Activated CD4-positive, alpha-beta T cell treated with anti-CD3 and anti-CD28 coated beads, Interleukin-2, amount 10 ng/mL, durations not matched to agents 7 days and 5 days (primary cell): Measurements from ENCODE around the gene ASTN2. TPM values are rescaled to one million over a fixed set of nuclear protein-coding genes. Genes with fewer than 3 reads are reported as not detected.

Source experiments
- CTCF ChIA-PET: fragments of 350-600 bp; sonication (Branson Sonifier 250); formaldehyde crosslinking; loops from one replicate; lab custom pipeline; 2021; ENCODE audit warnings: antibody characterized with exemption; lab: Charles Lee
- POLR2A ChIA-PET: fragments of 350-600 bp; sonication (Branson Sonifier 250); formaldehyde crosslinking; loops from one replicate; lab custom pipeline; 2021; ENCODE audit warnings: antibody characterized with exemption; lab: Charles Lee
- DNase-seq: peaks from one replicate; pipeline ENCODE4 v3.0.0-alpha.2; 2020
- H3K27ac Mint-ChIP-seq: one replicate; pipeline ENCODE4 v1.8.0; 2021; ENCODE audit warnings: mild to moderate bottlenecking, moderate library complexity, mixed read lengths
- H3K27me3 Mint-ChIP-seq: one replicate; pipeline ENCODE4 v1.8.0; 2021; ENCODE audit warnings: mixed read lengths
- H3K36me3 Mint-ChIP-seq: one replicate; pipeline ENCODE4 v1.8.0; 2021; ENCODE audit warnings: low read depth, mixed read lengths
- H3K4me1 Mint-ChIP-seq: one replicate; pipeline ENCODE4 v1.8.0; 2021; ENCODE audit warnings: mixed read lengths
- H3K4me3 Mint-ChIP-seq: one replicate; pipeline ENCODE4 v1.8.0; 2021; ENCODE audit warnings: mild to moderate bottlenecking, moderate library complexity, mixed read lengths
- H3K9me3 Mint-ChIP-seq: one replicate; pipeline ENCODE4 v1.8.0; 2021; ENCODE audit warnings: mixed read lengths
- total RNA-seq, 2 experiments: library from RNA; stranded (reverse); gene quantifications; one replicate each; pipeline ENCODE4 v1.2.3, GENCODE V29; 2021

The ASTN2 gene
- total RNA-seq, 2 experiments from 2014 or later = 3.2 to 4.1 TPM

DNA sequence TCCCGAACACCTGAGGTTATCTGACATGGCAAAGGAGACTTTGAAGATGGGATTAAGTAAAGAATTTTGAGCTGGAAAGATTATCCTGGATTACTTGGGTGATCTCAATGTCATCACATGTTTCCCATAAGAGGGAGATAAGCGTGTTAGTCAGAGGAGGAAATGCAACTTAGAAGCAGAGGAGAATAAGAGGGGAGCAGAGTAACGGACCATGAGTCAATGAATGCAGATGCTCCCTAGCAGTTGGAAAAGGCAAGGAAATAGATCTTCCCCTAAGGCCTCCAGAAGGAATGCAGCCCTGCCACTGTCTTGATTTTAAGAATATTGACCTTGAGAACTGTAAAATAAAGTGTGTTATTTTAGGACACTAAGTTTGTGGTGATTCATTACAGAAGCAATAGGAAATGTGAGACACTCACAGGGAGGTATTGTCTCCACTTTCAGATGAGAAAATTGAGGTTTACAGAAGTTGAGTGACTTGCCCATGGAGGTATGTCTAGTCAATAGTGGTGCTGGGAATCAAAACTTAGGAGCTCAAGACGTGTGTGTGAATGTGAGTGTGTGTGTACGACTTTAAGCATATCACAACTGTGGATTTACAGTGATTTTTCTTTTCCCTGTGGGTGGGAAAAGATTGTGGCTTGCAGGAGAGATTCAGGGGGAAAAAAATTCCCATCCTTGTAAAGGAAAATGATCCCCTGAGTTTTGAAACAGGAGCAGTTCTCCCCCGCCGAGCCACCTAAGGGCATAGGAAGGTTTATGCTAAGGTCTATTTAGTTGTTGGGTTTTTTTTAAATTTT, 602.4 kb downstream of the ASTN2 start:
- no peak for DNase-seq
- Mint-ChIP-seq H3K27ac (no peak overlapping the region), H3K9me3 (no peaks in the 10 kb centered on the region), H3K27me3 (no peaks in the 10 kb centered on the region), H3K36me3 (no peaks in the 10 kb centered on the region), H3K4me3 (no peak overlapping the region), H3K4me1 (no peaks in the 10 kb centered on the region)
- ChIA-PET CTCF (interaction anchor here (1.5 kb wide), 1 partner anchor 11 kb away, joined by 3 read pairs; no protein-coding TSS in a partner anchor), POLR2A (no interaction called here)

DNA sequence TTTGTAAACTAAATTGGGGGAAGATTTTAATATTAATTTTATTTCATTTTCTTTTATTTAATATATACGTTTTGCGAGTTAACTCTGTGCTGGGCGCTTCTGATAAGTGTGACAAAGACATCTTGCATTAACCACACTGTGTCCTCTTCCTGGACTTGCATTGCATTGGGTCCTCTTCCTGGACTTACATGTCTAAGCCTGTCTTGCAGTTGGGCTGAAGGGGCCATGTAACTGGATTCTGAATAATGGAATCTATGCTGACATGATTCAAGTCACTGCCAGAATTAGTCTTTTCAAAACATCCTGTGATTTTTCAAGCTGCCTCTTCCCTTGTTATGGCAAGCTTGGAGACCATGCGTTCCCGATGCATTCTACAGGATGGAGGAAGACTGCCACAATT, 605.2 kb downstream of the ASTN2 start:
- ChIA-PET CTCF (no interaction called here), POLR2A (no interaction called here)
- H3K27me3 Mint-ChIP-seq = no peaks in the 10 kb centered on the region

DNA sequence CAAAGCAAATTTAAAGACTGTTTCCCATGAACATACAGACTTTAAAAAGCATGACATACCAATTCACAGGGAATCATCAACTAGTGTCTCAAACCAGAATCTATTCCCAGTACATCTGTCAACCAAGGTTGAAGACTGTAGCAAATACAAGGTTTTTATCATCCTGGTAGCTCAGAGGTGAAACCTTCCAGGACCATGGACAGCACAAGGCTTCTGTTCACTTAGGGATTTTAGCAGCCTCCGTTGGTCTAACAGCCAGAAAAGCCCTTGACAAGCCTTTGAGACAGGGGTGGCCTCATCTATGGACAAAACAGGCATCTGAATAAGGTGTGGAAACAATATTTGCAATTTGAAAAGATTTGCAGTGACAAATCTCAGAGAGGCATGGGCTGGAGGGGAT, 608.8 kb downstream of the ASTN2 start:
- H3K4me3 Mint-ChIP-seq = no peak overlapping the region
- no peaks in the 10 kb centered on the region for H3K9me3 Mint-ChIP-seq
- no peaks in the 10 kb centered on the region for H3K36me3 Mint-ChIP-seq
- POLR2A ChIA-PET = no interaction called here
- no peaks in the 10 kb centered on the region for H3K27me3 Mint-ChIP-seq
- CTCF ChIA-PET = interaction anchor here (0.8 kb wide), 1 partner anchor 9 kb away, joined by 3 read pairs; no protein-coding TSS in a partner anchor
- H3K4me1 Mint-ChIP-seq = no peaks in the 10 kb centered on the region
- no peak overlapping the region for H3K27ac Mint-ChIP-seq
- DNase-seq = no peak

More for the DNA sequence above, 605.2 kb downstream of the ASTN2 start:
- H3K4me3 Mint-ChIP-seq = no peak overlapping the region
- no peaks in the 10 kb centered on the region for H3K4me1 Mint-ChIP-seq
- H3K36me3 Mint-ChIP-seq = no peaks in the 10 kb centered on the region
- DNase-seq = no peak
- no peaks in the 10 kb centered on the region for H3K9me3 Mint-ChIP-seq
- no peak overlapping the region for H3K27ac Mint-ChIP-seq

DNA sequence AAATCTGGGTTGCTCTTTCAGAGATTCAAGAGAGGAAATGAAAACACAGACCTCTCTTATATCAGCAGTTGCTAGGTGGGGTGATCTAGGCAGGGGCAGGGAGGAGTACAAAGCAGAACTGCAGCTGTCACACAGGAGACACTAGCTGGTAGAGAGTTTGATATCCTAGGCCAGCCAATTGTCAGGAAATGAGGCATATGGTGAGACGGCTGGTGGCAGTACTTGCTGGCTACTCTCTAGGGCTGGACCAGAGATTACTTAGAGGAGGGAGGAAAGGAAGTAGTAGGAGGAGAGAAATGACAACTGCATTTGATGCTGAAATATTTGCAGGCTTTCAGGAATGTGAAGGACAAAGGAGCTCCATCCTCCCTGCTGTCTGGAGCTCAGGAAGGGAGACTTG, 614.0 kb downstream of the ASTN2 start:
- H3K36me3 Mint-ChIP-seq = no peaks in the 10 kb centered on the region
- no peak overlapping the region for H3K27ac Mint-ChIP-seq
- H3K4me1 Mint-ChIP-seq = no peaks in the 10 kb centered on the region
- no peaks in the 10 kb centered on the region for H3K9me3 Mint-ChIP-seq
- H3K4me3 Mint-ChIP-seq = no peak overlapping the region
- ChIA-PET CTCF (interaction anchor here (1.5 kb wide), 1 partner anchor 12 kb away, joined by 3 read pairs; no protein-coding TSS in a partner anchor), POLR2A (no interaction called here)
- no peak for DNase-seq
- H3K27me3 Mint-ChIP-seq = no peaks in the 10 kb centered on the region

DNA sequence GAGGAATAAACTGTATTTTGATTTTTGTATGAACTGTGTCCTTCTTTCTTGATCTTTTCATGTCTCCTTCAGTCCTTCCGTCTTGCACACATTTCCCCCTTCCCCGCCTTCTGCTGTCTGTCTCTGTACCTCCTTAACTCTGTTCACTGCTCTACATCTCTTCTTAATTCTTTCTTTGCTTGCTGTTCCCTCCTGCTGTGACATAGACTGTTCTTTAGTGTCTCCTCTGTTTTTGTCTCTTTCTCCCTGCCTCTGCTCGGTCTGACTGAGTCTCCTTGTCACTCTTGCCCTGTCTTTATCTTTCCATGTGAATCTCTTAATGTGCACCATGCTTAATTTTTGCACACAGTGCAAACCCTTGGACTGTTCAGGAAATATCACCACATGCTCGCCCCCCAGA, 614.8 kb downstream of the ASTN2 start:
- no peak for DNase-seq
- no peak overlapping the region for H3K4me3 Mint-ChIP-seq
- ChIA-PET CTCF (no interaction called here), POLR2A (no interaction called here)
- H3K4me1 Mint-ChIP-seq = no peaks in the 10 kb centered on the region
- no peaks in the 10 kb centered on the region for H3K36me3 Mint-ChIP-seq
- H3K27me3 Mint-ChIP-seq = no peaks in the 10 kb centered on the region
- H3K9me3 Mint-ChIP-seq = no peaks in the 10 kb centered on the region
- no peak overlapping the region for H3K27ac Mint-ChIP-seq

DNA sequence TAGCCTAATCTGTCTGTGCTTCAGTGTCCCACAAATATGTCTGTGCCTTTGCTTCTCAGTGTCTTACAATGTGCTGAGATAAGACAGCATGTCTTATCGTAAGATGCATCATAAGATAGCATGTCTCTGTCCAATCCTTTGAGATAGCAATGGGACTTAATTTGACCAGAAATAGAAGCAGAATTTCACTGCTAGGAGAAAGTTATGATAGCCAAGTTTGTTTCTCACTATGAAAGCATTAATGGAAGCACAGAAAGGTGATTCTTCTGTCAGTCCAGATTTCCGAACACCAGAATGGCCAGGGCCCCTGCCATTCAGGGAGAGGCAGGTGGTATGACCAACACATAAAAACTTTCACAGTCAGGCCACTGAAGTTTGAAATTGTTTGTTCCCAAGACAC, 616.3 kb downstream of the ASTN2 start:
- Mint-ChIP-seq H3K27ac (no peak overlapping the region), H3K4me3 (no peak overlapping the region), H3K4me1 (no peaks in the 10 kb centered on the region), H3K36me3 (no peaks in the 10 kb centered on the region), H3K9me3 (no peaks in the 10 kb centered on the region), H3K27me3 (no peaks in the 10 kb centered on the region)
- CTCF ChIA-PET = no interaction called here
- POLR2A ChIA-PET = no interaction called here
- no peak for DNase-seq

DNA sequence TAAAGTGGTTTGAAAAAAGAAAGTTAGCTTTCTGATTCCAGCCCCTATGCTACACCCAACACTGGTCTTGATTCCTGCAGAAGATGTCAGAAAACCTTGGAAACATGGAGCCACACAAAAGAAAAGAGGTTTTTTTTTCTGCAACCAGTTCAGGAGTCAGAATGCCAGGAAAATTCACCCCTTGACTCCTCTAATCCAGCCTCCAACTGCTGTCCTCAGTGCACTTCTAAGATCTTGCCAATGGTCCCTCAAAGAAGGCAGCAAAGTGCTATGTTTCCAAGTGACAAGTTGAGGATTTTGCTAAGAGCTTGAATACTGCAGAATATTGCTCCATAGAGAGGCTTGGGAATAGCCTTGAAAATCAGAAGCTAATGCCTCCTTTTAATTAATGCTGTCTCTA, 617.6 kb downstream of the ASTN2 start:
- Mint-ChIP-seq H3K4me1 (no peaks in the 10 kb centered on the region), H3K4me3 (no peak overlapping the region), H3K9me3 (no peaks in the 10 kb centered on the region), H3K27ac (no peak overlapping the region), H3K27me3 (no peaks in the 10 kb centered on the region), H3K36me3 (no peaks in the 10 kb centered on the region)
- POLR2A ChIA-PET = no interaction called here
- no peak for DNase-seq
- CTCF ChIA-PET = interaction anchor here (0.9 kb wide), 1 partner anchor 8 kb away, joined by 3 read pairs; no protein-coding TSS in a partner anchor

DNA sequence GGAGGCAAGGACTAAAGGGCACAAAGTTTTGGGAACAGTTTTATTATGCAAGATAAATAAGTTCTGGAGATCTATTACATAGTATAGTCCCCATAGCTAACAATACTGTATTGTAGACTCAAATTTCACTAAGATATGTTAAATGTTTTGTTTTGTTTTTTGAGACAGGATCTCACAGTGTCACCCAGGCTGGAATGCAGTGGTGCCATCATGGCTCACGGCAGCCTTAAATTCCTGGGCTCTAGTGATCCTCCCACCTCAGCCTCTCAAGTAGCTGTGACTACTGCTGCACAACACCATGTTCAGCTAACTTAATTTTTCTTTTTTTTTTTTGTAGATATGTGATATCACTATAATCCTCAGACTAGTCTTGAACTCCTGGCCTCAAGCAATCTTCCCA, 618.2 kb downstream of the ASTN2 start:
- no peaks in the 10 kb centered on the region for H3K27me3 Mint-ChIP-seq
- no peak overlapping the region for H3K4me3 Mint-ChIP-seq
- H3K4me1 Mint-ChIP-seq = no peaks in the 10 kb centered on the region
- no peaks in the 10 kb centered on the region for H3K36me3 Mint-ChIP-seq
- DNase-seq = no peak
- ChIA-PET POLR2A (no interaction called here), CTCF (interaction anchor here (0.6 kb wide), 1 partner anchor 1048 kb away, joined by 3 read pairs; no protein-coding TSS in a partner anchor)
- no peaks in the 10 kb centered on the region for H3K9me3 Mint-ChIP-seq
- H3K27ac Mint-ChIP-seq = no peak overlapping the region

DNA sequence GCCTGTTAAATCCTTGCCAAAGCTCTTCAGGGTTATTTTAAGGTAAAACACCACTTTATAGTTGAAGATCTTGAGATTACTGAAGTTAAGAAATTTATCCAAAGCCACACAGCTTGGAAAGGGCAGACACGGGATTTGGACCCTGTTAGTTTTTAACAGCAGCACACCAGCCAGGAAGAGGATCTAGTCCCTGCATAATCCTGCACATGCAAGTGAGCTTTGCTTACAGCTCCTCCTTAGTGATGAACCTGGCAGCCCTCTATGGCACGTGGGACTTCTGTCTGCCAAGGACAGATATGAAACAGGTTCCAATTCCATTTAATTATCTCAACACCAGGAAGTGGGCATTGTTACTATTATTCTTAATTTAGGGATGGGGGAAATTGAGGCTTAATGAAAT, 619.0 kb downstream of the ASTN2 start:
- no peaks in the 10 kb centered on the region for H3K36me3 Mint-ChIP-seq
- H3K27ac Mint-ChIP-seq = no peak overlapping the region
- ChIA-PET POLR2A (no interaction called here), CTCF (interaction anchor here (0.6 kb wide), 1 partner anchor 56 kb away, joined by 3 read pairs; no protein-coding TSS in a partner anchor)
- DNase-seq = no peak
- no peak overlapping the region for H3K4me3 Mint-ChIP-seq
- no peaks in the 10 kb centered on the region for H3K9me3 Mint-ChIP-seq
- no peaks in the 10 kb centered on the region for H3K27me3 Mint-ChIP-seq
- H3K4me1 Mint-ChIP-seq = no peaks in the 10 kb centered on the region

DNA sequence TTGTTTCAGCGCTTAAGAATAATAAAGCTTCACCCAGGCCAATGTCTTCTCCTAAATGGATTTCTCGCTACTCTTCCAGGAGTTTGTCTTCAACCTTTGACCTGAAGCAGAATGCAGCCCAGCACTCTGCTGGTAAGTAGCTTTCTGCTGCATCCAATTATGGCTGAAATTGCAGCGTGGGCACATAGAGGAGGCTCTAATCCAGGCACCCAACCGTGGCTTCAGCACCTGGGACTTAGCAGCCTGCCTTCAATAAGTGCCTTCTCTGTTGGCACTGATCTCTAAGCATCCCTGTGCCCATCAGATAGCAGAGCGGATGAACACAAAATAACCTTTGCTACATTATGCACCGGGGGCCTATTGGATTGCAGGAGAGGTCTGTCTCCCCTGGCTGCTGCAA, 622.6 kb downstream of the ASTN2 start:
- no peak overlapping the region for H3K4me3 Mint-ChIP-seq
- H3K27ac Mint-ChIP-seq = no peak overlapping the region
- no peaks in the 10 kb centered on the region for H3K9me3 Mint-ChIP-seq
- H3K27me3 Mint-ChIP-seq = no peaks in the 10 kb centered on the region
- no peaks in the 10 kb centered on the region for H3K36me3 Mint-ChIP-seq
- ChIA-PET CTCF (no interaction called here), POLR2A (no interaction called here)
- no peak for DNase-seq
- H3K4me1 Mint-ChIP-seq = no peaks in the 10 kb centered on the region

DNA sequence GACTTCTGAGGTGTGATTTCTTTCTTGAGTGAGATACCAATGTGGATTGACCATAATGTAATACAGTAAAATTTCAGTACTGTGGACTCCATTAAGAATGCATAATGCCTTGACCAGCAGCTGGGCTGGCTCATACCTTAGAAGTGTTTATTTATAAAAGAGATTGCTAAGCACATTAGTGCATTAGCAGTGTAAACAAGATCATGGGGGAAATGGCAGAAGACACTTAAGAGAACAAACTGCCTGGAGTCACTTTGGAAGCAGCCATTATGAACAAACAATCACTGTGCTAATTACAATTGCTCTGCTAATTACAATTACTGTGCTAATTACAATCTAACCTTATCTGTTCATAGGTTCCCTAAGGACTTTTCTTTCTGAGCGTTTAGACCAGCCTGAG, 623.5 kb downstream of the ASTN2 start:
- no peak for DNase-seq
- ChIA-PET CTCF (no interaction called here), POLR2A (no interaction called here)
- Mint-ChIP-seq H3K4me1 (no peaks in the 10 kb centered on the region), H3K4me3 (no peak overlapping the region), H3K27ac (no peak overlapping the region), H3K27me3 (no peaks in the 10 kb centered on the region), H3K36me3 (no peaks in the 10 kb centered on the region), H3K9me3 (no peaks in the 10 kb centered on the region)

DNA sequence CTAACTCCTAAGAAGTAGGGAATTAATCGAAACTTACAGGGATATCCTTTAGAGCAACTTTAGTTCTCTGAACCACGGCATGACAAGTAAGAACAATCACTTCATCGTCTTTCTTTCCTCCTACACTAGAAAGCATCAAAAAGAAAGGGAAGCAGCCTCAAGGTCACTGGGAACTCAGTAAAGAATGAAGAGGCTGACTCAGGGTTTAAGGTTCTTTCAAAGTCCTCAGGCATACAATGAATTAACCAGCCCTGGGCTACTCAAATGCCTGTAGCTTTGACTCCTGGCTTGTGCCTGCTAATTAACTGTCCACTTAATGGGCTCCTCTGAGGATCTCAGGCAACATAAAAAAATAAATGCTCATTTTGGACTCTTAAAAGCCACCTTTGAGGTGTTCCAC, 625.8 kb downstream of the ASTN2 start:
- CTCF ChIA-PET = no interaction called here
- no peak overlapping the region for H3K4me3 Mint-ChIP-seq
- POLR2A ChIA-PET = no interaction called here
- H3K27ac Mint-ChIP-seq = no peak overlapping the region
- H3K9me3 Mint-ChIP-seq = no peaks in the 10 kb centered on the region
- DNase-seq = no peak
- no peaks in the 10 kb centered on the region for H3K4me1 Mint-ChIP-seq
- H3K27me3 Mint-ChIP-seq = no peaks in the 10 kb centered on the region
- H3K36me3 Mint-ChIP-seq = no peaks in the 10 kb centered on the region

DNA sequence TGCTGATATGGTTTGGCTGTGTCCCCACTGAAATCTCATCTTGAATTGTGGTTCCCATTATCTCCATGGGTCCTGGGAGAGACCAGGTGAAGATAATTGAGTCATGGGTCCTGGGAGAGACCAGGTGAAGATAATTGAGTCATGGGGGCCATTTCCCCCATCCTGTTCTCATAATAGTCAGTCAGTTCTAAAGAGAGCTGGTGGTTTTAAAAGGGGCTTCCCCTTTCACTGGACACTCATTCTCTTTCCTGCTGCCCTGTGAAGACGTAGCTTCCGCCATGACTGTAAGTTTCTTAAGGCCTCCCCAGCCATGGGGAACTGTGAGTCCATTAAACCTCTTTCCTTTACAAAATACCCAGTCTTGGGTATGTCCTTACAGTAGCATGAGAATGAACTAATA, 628.1 kb downstream of the ASTN2 start:
- POLR2A ChIA-PET = no interaction called here

DNA sequence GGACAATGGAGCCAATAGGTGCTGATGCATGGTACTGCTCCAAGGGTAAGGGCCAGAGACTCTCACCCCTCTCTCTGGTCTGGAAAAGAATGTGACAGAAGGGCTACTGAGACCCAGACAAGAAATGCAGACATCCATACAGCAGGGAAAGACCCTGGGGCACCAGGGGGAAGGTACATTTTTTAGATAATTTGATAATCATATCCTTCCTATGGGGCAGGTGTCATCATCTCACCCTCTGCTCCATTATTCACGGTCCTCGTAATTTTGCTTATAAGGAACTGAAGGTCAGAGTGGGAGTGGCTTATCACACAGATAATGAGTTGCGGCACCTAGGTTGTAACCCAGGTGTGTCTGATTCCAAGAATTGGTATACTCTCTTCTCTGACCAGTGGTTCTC, 637.7 kb downstream of the ASTN2 start:
- no peaks in the 10 kb centered on the region for H3K4me1 Mint-ChIP-seq
- H3K27me3 Mint-ChIP-seq = no peaks in the 10 kb centered on the region
- no peaks in the 10 kb centered on the region for H3K36me3 Mint-ChIP-seq
- CTCF ChIA-PET = no interaction called here
- no peak for DNase-seq
- POLR2A ChIA-PET = no interaction called here
- no peak overlapping the region for H3K27ac Mint-ChIP-seq
- H3K9me3 Mint-ChIP-seq = no peaks in the 10 kb centered on the region
- H3K4me3 Mint-ChIP-seq = no peak overlapping the region

More for the DNA sequence above, 628.1 kb downstream of the ASTN2 start:
- H3K27me3 Mint-ChIP-seq = no peaks in the 10 kb centered on the region
- no peak overlapping the region for H3K27ac Mint-ChIP-seq
- CTCF ChIA-PET = no interaction called here
- DNase-seq = no peak
- no peaks in the 10 kb centered on the region for H3K36me3 Mint-ChIP-seq
- no peaks in the 10 kb centered on the region for H3K9me3 Mint-ChIP-seq
- H3K4me3 Mint-ChIP-seq = no peak overlapping the region
- H3K4me1 Mint-ChIP-seq = no peaks in the 10 kb centered on the region
